RPMI8226 (cell line): ENCODE data around the gene LRP1-AS.

Experiments
- DNase-seq: peaks from one replicate; pipeline ENCODE4 v3.0.0-alpha.2; 2015

Gene LRP1-AS

DNA sequence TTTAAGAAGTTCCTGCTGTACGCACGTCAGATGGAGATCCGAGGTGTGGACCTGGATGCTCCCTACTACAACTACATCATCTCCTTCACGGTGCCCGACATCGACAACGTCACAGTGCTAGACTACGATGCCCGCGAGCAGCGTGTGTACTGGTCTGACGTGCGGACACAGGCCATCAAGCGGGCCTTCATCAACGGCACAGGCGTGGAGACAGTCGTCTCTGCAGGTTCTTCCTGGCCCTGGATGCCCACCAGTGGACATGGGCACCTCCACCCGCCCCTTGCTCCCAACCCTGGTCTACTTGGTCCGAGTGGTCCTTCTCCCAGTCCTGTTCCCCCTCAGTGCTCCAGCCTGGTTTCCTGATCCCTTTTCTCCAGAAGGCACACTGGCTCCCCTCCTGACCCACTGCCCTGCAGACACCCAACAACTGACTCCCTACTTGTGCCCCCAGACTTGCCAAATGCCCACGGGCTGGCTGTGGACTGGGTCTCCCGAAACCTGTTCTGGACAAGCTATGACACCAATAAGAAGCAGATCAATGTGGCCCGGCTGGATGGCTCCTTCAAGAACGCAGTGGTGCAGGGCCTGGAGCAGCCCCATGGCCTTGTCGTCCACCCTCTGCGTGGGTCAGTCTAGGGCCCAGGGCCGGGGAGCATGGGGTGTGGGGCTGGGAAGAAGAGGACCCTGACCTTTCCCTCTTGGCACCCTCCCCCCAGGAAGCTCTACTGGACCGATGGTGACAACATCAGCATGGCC lies 32.1 kb upstream of the LRP1-AS start:
- no peak for DNase-seq

DNA sequence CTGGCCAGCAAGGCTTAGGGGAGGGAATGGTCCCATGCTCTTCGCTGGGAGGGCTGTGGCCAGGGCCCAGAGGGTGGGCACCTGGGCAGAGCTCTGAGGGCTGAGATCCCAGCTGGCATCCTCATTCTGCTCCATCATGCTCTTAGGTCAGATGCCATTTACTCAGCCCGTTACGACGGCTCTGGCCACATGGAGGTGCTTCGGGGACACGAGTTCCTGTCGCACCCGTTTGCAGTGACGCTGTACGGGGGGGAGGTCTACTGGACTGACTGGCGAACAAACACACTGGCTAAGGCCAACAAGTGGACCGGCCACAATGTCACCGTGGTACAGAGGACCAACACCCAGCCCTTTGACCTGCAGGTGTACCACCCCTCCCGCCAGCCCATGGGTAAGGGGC lies 30.8 kb upstream of the LRP1-AS start:
- no peak for DNase-seq

DNA sequence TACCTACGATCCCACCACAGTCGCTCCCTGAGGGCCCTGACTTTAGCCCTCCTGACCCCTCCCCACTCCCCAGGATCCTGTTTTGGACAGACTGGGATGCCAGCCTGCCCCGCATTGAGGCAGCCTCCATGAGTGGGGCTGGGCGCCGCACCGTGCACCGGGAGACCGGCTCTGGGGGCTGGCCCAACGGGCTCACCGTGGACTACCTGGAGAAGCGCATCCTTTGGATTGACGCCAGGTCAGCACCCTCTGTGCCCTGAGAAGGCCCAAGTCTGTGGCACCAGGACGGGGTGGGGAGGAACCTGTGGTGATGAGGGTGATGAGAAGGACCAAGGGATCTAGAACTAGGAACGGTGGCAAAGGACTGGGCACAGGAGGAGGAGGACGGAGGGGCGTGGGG lies 29.9 kb upstream of the LRP1-AS start:
- no peak for DNase-seq

DNA sequence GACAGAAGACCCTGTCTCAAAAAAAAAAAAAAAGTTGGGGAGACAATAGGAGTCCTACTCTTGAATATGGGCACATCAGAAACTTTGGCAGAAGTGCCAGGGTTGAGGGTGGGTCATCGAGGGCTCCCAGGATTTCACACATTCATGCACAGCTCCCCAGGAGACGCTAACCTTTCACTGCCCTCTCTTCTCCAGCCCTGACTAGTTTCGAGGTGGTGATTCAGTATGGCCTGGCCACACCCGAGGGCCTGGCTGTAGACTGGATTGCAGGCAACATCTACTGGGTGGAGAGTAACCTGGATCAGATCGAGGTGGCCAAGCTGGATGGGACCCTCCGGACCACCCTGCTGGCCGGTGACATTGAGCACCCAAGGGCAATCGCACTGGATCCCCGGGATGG lies 29.4 kb upstream of the LRP1-AS start:
- DNase-seq = no peak

DNA sequence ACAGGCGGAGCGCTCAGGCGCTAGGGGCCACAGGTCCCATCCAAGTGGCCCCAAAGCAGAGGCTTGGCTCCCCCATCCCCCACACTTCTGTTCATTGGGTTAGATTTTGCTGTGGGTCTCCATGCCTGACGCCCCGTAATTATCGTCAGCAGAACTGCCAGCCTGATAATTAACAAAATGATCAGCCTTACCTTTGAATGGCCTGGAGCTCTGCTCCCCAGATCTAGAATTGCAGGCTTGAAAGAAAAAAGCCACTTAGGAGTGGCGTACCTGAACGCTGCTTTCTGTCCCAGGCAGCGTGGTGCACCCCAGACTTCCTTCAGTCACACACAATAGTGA lies 28.7 kb upstream of the LRP1-AS start:
- DNase-seq = no peak

DNA sequence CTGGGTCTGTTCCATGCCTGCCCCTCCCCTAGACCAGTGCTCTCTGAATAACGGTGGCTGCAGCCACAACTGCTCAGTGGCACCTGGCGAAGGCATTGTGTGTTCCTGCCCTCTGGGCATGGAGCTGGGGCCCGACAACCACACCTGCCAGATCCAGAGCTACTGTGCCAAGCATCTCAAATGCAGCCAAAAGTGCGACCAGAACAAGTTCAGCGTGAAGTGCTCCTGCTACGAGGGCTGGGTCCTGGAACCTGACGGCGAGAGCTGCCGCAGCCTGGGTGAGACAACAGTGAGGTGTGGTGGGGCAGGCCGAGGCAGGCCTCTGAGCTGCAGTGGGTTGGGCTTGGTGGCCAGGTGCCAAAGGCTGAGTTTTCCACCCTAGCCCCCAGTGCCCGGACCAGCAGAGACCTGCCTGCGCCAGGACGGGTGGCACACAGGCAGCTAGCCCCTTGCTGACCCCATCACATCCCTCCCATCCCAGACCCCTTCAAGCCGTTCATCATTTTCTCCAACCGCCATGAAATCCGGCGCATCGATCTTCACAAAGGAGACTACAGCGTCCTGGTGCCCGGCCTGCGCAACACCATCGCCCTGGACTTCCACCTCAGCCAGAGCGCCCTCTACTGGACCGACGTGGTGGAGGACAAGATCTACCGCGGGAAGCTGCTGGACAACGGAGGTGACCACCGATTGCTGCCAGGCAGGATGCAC lies 28.2 kb upstream of the LRP1-AS start:
- DNase-seq = peak; percentile 61

DNA sequence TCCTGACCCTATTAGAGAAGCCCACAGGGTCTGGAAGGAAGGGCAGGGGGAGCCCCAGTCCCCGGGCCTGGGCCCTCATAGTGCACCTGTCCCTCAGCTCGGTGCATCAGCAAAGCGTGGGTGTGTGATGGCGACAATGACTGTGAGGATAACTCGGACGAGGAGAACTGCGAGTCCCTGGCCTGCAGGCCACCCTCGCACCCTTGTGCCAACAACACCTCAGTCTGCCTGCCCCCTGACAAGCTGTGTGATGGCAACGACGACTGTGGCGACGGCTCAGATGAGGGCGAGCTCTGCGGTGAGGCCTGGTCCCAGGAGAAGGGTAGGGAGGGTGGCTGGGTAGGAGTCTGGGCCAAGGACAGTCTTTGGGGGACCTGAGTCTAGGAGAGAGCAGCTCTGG lies 26.3 kb upstream of the LRP1-AS start:
- DNase-seq = no peak

DNA sequence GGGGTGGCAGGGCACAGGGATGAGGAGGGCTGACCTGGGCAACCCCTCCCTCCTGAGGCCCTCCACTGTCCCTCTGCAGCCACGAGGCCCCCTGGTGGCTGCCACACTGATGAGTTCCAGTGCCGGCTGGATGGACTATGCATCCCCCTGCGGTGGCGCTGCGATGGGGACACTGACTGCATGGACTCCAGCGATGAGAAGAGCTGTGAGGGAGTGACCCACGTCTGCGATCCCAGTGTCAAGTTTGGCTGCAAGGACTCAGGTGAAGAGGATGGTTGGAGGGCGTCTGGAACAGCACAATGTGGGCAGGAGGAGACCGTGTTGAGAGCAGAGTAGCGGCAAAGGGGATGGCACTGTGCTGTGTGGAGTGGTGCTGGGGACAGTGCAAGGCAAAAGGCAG lies 25.7 kb upstream of the LRP1-AS start:
- peak; percentile 49 for DNase-seq

DNA sequence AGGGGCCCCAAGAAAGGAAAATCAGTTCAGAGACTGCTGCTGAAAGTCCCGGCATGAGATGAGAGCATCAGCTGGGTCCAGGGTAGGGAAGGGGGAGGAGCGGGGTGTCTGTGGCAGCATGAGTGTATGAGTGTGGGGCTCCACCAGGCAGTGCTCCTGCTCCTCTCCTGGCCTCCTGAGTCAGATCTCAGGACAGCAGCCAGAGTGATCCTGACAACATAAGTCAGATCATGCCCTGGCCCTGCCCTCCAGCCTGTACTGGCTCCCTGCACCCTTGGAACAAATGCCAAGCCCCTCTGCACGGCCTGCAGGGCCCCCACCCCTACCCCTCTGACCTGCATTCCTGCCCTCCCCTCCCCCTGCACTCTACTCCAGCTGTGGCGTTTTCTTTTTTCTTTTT lies 24.2 kb upstream of the LRP1-AS start:
- no peak for DNase-seq

DNA sequence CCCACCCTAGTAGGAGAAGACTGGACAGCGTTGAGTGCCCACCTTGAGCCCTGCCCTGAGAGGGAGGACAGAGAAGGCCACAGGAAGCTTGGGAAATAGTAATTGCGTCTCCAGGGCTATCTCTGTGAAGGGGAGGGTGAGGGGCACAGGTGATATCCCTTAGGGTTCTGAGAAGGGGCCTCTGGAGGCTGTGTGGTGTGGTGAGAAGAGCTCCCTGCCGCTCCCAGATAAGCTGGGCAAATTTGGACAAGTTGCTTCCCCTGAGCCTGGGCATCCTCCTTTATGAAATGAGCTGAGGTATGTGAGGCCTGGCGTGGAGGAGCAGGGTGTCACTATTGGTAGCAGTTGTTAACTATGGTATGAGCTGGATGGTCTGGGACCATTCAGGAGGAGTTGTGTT lies 23.5 kb upstream of the LRP1-AS start:
- no peak for DNase-seq

DNA sequence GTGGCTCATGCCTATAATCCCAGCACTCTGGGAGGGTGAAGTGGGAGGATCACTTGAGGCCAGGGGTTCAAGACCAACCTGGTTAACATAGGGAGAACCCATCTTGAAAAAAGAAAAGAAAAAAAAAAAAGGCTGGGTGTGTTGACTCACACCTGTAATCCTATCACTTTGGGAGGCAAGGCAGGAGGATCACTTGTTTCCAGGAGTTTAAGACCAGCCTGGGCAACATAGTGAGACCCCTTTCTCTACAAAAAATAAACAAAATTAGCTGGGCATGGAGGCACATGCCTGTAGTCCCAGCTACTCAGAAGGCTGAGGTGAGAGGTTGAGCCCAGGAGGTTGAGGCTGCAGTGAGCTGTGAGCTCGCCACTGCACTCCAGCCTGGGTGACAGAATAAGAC lies 23.0 kb upstream of the LRP1-AS start:
- DNase-seq = no peak

DNA sequence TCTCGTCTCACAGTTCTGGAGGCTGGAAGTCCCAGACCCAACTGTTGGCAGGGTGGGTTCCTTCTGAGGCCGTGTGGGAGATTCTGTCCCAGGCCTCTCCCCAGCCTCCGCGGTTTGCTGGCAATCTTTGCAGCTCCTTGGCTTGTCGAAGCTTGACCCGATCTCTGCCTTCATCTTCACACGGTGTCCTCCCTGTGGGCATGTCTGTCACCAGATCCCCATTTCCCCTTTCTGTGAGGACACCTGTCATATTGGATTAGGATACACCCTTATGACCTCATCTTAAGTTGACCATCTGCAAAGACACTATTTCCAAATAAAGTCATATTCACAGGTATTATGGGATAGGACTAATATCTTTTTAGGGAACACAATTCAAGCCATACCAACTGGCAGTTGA lies 22.6 kb upstream of the LRP1-AS start:
- DNase-seq = no peak

DNA sequence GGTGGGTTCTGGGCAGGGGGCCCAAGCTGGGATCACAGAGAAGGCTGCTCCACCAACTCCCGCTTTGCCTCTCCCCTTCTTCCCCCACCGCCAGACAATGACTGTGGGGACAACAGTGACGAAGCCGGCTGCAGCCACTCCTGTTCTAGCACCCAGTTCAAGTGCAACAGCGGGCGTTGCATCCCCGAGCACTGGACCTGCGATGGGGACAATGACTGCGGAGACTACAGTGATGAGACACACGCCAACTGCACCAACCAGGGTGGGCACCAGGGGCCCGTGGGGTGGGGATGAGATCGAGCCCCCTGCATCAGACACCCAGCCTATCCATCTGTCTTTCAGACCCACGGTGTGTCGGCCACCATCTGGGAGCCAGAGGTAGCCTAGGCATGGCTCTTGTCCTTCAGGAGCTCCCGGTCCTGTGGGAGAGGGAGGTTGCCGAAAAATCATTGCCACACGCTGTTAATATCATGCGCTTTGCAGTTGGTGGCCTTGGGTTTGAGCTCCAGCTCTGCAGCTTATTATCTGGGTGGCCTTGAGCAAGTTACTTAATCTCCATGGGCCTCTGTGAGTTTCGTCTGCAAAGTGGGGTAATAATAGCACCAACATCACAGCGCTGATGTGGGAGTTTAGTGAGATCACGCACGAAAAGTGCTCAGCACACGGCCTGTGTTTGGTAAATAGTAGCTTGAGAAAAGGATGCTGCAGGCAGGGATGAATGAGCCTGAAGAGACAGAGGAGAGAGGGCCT lies 21.8 kb upstream of the LRP1-AS start:
- no peak for DNase-seq

DNA sequence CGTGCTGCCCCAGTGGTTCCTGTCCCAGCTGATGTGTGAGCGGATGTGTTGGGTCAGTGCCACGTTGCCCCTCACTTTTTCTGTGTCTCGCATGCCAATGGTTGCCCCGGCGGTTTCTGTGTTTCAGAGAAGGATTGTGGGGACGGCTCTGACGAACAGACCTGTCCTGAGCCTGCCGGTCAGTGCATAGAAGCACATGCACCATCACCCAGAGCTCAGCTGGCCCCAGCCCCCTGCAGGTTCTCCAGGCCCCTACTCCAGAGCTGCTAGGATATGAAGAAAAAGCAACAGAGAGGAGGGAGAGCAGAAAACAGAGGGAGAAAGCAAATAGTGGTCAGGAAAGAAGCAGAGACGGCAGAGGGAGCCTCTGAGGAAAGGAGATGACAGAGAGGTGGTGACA lies 20.6 kb upstream of the LRP1-AS start:
- no peak for DNase-seq

DNA sequence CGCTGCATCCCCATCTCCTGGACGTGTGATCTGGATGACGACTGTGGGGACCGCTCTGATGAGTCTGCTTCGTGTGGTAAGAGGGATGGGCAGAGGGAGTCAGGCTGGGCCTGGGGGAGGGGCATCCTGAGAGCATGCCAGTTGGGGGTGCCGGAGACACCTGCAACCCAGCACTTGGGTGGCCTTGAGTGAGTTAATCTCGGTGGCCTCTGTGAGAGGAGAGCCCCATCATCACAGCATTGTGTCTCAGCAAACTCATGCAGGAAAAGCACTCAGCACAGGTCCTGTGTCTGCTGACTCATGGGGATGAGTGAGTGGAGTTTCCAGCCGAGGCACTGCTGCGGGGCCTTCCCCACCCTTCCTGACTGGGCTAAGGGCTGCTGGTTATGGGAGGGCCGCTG lies 19.6 kb upstream of the LRP1-AS start:
- DNase-seq = peak; percentile 68

DNA sequence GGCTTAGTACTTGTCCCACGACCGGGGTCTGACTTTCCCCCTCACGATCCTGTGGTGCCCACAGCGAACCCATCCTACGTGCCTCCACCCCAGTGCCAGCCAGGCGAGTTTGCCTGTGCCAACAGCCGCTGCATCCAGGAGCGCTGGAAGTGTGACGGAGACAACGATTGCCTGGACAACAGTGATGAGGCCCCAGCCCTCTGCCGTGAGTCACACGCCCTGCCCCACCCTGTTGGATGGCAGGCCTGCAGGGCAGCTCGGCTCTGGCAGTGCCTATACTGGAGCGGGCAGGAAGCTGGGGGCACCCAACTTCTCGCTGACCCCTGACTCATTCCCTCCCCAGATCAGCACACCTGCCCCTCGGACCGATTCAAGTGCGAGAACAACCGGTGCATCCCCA lies 18.3 kb upstream of the LRP1-AS start:
- DNase-seq = no peak

DNA sequence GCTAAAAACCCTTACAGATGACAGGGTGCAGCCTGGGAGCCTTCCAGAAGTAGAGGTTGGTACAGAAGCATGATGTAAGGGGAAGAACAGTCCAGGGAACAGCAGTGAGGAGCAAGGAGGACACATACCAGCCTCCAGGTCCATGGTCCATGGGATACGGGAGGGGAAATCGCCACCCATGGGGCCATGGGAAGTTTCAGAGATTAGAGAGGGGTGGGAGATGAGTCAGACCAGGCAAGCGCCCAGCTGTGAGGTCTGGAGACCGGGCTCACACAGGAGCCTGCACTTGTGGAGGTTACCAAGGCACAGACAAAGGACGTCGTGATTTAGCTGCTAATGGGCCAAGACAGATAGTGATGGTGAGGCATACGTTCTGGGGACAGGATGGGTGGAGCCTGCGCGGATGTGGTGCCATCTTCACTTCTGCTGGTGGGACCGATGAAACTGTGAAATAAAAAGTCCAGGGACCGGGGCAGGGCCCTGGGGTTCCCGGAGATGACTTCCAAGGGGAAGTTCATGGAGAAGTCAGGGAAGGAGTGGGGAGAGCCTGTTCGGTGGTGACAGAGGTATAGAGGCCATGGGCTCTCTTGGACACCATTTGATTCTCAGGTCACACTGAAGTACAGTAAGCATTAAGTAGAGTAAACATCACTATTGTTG lies 17.7 kb upstream of the LRP1-AS start:
- no peak for DNase-seq

DNA sequence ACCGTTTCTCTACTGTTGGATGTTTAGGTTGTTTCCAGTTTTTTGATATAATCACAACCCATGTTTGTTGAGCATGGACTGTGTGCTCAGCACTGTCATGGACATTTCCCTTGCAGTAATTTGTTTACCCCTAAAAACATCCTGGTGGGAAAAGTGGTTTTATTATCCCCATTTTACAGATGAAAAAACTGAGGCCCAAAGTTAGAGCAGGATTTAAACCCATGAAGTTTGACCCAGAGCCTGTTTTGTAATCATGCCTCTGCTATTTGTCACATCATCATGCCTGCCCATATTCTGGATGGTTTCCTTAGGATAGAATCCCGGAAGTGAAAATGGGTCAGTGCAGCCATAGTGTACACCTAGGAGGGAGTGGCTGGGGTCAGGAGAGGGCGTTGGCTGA lies 17.0 kb upstream of the LRP1-AS start:
- no peak for DNase-seq

DNA sequence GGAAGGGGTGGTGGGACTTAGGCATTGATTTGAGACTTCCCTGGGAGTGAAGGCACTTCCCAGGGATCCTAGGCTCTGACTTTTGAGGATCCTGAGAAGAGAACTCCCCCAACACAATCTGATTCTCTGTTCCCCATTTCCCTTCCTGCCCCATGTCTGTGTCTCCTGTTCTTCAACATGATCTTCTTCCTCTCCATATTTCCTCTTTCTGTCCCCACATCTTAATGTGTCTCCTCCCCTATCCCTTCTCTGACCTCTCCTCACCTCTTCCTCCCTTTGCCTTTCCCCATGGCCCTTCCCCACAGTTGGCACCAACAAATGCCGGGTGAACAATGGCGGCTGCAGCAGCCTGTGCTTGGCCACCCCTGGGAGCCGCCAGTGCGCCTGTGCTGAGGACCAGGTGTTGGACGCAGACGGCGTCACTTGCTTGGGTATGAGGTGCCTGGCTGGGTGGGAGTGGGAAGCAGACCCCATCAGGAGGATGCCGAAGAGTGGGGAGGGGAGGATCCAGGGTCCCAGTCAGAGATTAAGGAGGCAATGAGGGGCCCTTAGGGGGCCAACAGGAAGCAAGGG lies 15.2 kb upstream of the LRP1-AS start:
- no peak for DNase-seq

DNA sequence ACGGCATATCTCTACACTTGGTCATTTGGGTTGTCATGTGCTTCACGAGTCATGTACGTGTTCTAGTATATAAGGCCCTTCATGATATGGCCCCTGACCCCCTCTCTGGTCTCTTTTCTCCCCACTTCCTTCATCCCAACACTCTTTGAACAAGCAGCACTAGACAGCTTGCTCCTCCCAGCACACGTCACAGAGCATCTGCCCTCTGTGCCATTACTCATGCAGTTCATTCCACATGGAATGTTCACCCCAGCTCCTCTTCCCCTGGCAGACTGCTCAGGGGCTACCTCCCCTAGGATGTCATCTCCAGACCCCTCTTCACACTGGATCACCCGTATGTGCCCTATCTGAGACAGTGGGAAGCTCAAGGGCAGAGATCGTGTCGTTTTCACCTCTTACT lies 14.1 kb upstream of the LRP1-AS start:
- no peak for DNase-seq

DNA sequence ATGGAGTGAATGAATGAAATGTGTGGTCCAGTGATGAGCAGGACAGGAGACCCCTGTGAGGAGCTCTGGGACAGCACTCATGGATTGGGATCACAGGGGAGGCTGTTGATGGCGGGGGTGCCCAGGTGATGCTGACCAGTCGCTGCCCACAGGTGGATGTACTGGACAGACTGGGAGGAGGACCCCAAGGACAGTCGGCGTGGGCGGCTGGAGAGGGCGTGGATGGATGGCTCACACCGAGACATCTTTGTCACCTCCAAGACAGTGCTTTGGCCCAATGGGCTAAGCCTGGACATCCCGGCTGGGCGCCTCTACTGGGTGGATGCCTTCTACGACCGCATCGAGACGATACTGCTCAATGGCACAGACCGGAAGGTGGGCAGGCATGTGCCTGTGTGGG lies 13.3 kb upstream of the LRP1-AS start:
- DNase-seq = no peak

DNA sequence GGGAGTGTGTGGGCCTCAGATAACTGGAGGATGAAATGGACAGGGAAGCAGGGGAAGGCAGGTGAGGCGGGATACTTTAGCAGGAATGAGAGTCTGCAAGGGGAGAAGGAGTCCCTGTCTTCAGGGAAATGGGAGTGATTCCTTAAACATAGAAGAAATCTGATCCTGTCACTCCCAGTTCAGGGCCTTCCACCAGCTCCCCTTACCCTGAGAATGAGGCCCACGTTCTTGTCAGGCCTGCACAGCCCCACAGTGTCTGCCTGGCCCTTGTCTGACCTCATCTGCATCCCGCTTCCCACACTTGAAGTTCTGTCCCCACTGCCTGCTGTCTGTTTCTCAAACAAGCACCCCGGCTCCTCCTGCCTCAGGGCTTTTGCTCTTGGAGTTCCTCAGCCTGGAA lies 12.6 kb upstream of the LRP1-AS start:
- DNase-seq = no peak

DNA sequence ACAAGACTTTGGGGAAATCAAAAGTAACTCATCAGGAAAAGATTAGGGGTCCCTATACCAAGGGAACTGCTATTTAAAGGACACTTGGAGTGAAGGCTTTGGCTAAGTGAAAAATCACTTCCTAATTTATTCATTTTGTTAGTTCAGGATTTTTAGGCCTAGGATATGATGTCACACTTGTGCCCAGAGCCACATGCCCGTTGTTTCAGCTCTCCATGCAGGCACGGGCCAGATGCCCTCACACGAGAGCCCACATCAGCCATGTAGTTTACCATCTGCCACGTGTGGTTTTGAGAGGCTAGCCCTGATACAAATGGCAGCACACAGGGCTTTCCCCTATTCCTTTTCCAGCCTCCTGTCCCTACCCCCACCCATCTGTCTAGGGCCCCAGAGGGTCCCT lies 11.9 kb upstream of the LRP1-AS start:
- DNase-seq = no peak
